ENCODE data around the gene PSMD14.

PSMD14 gene

DNA sequence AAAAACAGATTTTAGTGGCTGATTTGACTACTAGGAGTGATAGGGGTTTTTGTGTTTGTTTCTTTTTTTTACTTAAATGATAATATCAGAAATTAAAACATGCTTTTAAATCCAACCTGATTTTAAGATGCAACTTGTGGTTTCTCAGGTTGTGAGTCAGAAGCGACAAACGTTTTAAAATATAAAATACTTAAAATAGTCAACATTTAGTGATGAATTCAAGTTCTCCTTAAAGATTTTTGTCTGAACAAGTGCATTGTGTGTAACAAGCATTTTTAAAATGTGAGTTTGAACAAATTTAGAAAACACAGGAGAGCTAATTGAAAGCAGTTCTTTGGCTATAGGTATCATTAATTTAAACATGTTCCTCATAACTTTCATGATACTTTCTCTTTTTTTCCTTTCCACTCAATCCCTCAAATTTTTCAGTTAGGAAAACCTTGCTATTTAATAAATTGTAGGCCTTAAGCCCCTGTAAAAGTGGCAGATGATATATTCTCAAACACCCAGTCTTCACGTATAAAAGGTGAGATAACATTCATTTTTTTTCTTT lies 111.5 kb downstream of the PSMD14 start:
- DNase-seq (ENCODE audit: low spot score): no peak

DNA sequence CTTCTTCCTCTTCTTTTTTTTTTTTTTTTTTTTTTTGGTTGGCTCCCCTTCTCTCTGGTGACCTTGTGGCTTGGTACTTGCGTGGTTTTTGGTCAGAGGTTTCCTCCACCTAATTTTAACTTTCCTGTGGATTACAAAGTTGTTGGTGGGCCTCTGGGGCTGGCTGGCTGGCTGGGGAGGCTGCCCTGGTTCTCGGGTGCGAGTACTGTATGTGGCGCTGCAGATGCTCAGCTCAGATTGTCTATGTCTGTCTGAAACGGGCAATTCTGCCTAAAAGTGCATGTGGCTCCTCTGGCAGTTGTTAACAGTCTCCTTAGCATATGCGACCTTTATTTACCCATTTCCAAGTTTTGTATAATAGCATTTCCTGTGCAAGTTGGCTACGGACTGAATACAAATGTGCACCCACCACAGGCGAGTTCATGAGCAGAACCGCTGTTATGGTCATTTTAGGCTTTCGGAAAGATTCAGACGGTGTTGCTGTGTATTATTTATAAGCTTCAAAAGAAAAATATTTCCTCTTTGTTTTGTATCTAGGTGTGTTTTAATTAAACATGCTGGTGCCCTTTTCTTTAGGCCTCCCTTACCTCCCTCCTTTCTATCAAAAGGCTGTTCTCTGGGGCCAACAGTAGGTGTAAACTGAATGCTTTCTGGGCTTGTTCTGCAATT lies 112.3 kb downstream of the PSMD14 start:
- no peak for DNase-seq (ENCODE audit: low spot score)

DNA sequence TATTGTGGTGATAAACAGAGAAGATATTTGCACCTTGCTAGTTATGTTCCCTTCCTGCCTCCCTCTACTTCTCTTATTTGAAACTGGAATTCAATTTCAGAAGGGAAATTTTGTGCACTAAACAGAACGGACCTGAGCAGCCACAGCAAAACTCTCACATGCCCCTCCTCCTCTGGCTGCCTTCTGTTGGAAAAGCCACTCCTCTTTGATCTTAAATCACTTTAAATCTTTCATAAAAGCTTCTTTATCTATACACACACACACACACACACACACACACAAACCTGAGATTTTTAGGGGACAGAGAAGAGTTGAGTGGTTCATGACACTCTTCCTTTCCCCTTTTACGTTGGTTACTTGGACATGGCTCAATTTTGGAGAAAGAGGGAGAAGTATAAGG lies 113.5 kb downstream of the PSMD14 start:
- DNase-seq (ENCODE audit: low spot score): peak; percentile 38

DNA sequence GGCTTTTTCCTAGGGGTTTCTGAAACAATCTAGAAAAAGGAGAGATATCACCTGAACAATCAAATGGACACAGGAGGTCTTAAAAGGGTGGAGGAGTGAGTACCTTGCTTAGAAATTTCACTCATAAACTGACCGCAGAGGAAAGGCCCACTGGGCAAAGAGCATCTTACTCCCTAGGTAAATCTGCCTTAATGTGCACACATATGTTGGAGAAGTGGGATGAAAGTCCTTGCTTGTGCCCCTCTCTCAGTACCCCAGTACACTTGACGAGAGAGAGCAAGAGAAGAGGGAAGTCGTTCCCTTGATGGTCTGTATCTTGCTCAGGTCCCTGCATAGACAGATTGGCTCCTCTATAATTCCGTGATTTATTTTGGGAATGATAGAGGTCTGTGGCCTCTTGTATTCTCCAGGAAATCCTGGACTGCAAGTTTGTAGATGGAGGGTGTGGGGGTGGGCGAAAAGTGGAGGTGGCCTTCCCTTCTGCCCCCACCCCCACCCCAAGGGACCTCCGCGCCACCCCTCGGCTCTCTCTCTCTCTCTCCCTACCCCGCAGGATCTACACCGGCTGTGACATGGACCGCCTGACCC lies 114.7 kb downstream of the PSMD14 start:
- peak; percentile 45 for DNase-seq (ENCODE audit: low spot score)

DNA sequence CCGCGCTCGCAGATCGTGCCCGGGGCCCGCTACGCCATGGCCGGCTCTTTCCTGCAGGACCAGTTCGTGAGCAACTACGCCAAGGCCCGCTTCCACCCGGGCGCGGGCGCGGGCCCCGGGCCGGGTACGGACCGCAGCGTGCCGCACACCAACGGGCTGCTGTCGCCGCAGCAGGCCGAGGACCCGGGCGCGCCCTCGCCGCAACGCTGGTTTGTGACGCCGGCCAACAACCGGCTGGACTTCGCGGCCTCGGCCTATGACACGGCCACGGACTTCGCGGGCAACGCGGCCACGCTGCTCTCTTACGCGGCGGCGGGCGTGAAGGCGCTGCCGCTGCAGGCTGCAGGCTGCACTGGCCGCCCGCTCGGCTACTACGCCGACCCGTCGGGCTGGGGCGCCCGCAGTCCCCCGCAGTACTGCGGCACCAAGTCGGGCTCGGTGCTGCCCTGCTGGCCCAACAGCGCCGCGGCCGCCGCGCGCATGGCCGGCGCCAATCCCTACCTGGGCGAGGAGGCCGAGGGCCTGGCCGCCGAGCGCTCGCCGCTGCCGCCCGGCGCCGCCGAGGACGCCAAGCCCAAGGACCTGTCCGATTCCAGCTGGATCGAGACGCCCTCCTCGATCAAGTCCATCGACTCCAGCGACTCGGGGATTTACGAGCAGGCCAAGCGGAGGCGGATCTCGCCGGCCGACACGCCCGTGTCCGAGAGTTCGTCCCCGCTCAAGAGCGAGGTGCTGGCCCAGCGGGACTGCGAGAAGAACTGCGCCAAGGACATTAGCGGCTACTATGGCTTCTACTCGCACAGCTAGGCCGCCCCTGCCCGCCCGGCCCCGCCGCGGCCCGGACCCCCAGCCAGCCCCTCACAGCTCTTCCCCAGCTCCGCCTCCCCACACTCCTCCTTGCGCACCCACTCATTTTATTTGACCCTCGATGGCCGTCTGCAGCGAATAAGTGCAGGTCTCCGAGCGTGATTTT lies 115.5 kb downstream of the PSMD14 start:
- peak; percentile 45 for DNase-seq (ENCODE audit: low spot score)

DNA sequence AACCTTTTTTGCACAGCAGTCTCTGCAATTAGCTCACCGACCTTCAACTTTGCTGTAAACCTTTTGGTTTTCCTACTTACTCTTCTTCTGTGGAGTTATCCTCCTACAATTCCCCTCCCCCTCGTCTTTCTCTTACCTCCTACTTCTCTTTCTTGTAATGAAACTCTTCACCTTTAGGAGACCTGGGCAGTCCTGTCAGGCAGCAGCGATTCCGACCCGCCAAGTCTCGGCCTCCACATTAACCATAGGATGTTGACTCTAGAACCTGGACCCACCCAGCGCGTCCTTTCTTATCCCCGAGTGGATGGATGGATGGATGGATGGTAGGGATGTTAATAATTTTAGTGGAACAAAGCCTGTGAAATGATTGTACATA lies 116.2 kb downstream of the PSMD14 start:
- DNase-seq (ENCODE audit: low spot score): no peak

DNA sequence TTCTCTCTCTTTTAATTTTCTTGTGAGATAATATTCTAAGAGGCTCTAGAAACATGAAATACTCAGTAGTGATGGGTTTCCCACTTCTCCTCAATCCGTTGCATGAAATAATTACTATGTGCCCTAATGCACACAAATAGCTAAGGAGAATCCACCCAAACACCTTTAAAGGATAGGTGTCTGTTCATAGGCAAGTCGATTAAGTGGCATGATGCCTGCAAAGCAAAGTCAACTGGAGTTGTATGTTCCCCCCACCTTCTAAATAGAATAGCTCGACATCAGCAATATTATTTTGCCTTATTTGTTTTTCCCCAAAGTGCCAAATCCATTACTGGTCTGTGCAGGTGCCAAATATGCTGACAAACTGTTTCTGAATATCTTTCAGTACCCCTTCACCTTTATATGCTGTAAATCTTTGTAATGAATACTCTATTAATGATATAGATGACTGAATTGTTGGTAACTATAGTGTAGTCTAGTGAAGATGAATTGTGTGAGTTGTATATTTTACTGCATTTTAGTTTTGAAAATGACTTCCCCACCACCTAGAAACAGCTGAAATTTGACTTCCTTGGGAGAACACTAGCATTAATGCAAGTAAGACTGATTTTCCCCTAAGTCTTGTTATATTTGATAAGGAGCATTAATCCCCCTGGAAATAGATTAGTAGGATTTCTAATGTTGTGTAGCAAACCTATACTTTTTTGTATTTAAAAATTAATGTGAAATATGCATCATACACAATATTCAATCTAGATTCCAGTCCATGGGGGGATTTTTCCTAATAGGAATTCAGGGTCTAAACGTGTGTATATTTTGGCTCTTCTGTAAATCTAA lies 116.9 kb downstream of the PSMD14 start:
- no peak for DNase-seq (ENCODE audit: low spot score)

DNA sequence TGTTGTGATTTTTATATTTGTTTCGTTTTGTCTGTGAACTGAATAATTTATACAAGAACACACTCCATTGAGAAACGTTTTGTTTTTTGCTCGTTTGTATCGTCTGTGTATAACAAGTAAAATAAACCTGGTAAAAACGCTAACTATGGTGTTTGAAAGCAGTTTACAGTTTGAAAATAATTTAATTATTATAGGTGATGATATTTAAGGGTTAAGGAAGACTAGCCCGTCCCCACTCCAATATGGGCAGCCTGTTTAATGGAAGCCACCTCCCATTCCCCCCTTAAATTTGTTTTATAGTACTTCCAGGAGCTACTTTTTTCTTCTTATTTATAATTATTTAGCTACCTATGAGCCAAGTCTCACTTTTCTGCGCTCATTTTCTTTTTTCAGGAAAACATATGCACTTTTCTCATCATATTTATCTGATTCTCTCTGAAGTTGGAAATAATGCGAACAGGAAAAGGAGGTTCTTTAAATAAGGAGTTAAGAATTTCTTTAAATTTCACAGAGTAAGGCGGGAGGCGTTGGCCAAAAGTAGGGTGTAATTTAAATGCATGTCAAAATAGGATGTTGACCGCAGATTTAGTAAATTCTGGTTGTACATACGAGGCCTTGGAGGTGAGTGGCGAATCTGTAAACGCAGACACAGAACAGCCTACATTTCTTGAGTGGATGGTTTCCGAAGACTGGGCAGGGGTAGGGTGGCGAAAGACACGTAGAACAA lies 117.7 kb downstream of the PSMD14 start:
- no peak for DNase-seq (ENCODE audit: low spot score)

DNA sequence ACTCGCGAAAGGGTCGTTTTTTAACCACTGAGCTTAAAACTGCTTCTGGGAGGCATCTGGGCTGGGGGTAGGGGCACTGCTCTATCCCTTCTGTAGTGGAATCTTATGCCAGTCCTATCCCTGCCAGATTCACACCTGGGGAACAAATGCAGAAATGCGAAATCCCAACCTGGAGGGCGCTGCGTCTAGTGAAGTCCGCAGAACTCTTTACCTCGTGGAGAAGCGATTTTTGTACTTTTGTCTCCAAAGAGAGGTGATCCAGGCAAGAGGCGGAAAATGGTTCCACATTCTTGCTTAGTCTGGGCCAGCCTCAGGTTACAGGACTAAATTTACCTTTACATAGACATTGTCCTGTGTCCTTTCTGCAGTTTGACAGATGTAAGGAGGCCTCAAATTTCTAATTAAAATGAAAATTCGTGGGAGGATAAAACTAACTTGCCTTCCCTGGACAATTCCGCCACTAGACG lies 118.3 kb downstream of the PSMD14 start:
- peak; percentile 26 for DNase-seq (ENCODE audit: low spot score)

DNA sequence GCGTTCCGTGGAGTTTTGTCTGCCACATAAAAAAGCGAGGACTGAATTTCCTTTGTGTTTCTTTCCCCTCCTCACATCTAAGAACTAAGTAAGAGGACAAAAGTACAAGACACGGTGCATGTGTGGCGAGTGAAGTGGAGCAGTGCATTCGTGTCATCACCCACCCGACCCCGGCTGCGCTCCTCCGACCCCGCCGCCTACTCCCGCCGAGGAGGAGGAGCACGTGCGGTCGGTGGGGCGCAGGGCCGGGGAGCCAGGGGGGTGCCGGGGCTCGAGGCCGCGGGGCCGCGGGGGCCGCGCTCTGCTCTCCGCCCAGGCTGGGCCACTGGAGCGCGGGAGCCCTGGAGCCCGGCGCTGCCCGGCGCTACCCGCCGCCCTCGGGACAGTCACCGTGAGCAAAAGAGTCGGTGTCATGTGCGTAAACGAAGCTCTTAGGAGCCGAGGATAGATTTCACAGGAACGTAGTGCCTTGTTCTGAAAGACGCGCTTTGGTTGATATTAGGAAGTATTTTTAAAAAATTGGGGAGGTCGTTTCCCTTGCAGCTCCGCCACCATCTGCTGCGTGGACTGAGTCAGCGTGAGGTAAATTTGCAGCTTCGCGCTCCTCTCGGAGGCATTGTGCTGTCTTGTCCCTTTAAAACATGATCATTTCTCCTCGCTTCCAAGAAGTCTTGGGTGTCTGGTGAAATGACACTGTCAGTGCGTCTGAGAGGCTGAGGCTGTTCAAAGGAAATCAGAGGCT lies 118.9 kb downstream of the PSMD14 start:
- peak; percentile 60 for DNase-seq (ENCODE audit: low spot score)

DNA sequence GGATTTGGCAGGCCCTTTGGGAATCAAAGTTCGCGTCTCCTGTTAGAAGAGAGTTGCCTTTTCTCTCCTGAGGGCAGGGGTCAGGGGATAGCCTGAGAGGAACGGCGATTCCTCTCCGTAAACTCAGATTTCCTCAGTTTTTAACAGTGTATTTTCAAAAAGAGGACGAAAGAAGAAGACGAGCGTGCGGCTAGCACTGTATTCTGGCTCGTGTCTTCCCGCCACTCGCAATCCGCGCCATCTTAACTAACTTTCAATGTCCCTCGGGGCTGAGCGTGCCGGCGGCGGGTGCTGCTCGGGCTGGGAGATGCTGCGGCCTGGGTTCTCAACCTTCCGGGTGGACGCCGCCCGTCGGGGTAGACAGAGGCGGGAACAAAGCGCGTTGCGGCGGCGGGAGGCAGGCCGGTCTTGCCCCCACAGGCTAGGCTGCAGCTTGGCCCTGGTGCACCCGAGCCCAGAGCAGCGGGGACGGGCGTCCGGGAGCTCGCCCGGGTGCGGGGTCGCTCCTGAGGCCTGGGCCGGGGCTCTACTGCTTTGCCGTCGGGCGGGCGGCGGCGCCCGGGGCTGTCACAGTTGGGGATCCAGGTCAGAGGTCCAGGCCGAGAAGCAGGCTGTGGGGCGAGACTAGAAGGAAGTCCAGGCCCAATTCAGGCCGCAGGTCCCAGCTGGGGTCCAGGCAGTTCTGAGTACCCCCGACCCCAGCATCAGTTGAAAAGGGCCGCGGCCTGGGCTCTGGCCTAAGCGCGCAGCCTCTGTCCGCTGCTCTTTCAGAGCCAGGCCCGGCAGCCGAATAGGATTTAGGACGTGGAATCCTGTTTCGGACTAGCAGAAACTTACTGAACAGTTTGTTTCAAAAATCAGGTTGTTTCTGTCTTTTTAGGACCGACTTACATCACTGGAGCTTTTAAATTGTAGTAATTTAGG lies 119.7 kb downstream of the PSMD14 start:
- DNase-seq (ENCODE audit: low spot score): peak; percentile 64

DNA sequence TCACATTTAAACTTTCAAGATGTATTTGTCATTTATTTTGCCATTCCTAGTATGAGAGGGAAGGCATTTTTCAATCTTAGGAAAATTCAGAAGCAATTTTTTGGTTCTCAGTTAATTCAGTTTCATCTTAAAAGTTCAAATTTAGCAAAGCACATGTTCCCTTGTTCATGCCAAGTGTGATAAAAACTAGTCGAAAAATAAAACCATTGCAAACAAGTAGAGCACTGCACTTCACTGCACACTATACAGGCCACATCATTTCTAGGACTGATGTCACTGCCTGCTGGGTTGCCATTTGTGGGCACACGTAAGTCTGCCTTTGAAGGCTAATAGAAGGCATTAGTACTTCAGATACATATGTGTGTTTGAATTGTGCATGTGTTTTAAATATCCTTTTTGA lies 122.2 kb downstream of the PSMD14 start:
- DNase-seq (ENCODE audit: low spot score): no peak

DNA sequence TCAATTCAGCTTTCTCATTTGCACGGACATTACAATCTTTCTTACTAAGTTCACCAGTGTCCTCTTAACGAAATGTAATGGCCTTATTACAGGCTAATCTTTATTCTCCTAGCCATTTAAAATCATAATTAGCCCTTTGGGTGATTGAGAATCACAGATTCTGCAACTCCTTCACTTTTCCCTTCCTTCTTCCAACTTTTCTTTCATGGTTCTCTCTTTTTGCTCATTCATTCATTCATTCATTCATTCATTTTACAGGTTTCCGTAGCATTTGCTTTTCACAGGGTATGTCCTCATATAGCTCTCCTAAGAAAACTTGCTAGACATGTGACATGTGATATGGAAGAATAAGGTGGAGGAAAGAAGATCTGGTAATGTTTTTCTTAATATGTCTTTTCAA lies 123.9 kb downstream of the PSMD14 start:
- no peak for DNase-seq (ENCODE audit: low spot score)

DNA sequence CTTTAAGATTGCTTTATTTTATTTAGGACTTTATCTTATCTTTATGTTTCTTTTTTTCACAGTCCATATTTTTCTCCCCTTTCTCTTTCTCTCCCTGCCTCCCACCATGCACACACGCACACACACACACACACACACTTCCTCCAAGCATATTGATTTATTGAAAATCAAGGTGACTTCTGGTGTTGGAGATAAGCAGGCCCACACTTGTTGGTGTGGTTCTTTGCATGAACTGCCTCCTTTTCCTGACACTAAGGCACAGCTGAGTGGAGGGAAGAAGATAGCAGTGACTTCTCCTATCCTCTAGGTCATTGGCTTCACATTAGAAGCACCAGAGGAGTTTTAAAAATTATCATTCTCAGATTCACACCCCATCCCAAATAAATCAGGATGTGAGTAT lies 125.9 kb downstream of the PSMD14 start:
- DNase-seq (ENCODE audit: low spot score): no peak

DNA sequence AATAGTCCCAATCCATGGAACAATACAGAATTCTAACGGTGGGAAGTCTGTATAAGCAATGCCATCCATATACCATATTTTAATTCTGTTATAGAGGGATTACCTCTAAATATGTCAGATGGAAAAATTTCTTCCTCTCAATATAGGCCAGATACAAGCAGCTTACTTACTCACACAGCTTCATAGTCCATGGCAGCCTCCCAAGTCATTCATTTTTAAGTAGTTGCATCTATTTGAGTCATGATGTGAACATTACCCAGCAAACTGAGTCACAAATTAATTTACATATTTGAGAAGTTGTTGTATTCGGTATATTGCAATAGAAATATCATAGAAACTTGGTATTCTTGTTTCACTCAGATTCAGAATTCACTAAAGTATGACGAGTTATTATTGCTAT lies 128.2 kb downstream of the PSMD14 start:
- no peak for DNase-seq (ENCODE audit: low spot score)

DNA sequence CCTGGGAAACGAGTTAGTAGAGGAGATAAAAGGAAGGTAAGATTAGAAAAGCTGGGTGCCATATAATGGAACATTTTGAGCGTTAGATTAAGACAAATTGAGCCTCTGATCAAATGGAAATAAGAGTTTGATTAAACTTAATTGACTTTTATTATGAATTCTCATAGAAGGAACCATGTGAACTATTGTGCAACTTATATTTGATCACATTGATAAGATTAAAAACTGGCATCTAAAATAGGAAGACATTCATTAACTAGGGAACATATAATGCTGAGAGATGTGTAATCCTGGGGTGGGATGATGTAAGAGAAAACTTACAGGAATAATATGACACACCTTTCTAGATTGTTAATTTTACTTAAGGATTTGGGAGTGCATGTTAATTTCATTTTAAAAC lies 130.4 kb downstream of the PSMD14 start:
- no peak for DNase-seq (ENCODE audit: low spot score)

DNA sequence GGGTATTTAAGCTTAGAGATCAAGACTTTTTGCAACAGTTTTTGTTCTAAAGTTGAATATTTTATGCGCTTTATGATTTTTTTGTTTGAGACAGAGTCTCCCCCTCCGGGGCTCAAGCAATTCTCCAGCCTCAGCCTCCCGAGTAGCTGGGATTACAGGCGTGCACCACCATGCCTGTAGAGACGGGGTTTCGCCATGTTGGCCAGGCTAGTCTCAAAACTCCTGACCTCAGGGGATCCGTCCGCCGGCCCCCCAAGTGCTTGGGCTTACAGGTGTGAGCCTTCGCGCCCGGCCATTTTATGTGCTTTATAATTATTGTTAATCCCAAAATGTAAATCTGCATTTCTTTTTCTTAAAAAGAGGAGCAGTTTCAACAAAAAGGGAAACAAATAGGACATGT lies 136.9 kb downstream of the PSMD14 start:
- no peak for DNase-seq (ENCODE audit: low spot score)

DNA sequence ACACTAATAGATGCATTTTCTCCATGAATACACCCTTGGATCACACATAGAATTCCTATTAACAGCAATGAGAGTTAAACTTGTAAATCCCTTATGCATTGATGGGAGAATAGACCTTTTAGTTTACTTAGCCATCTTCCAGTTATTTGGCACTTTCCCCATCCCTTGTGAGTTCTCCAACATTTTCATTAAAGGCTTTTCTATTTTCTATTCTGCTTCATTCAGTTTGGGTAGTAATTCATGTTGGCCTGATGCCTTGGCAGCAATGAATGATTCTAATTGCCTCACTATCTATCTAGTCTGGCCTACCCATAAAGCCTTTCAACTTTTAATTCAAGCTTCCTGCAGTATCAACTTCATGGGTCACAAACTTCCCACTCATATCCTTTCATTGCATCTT lies 140.2 kb downstream of the PSMD14 start:
- no peak for DNase-seq (ENCODE audit: low spot score)

Data from D341Med (cell line).